SH-SY5Y (cell line): ENCODE data around the gene CDADC1.

Source experiments
- GATA2 ChIP-seq: IDR thresholded peaks from 2 replicates; pipeline ENCODE4 v1.6.1; 2011; ENCODE audit warnings: mild to moderate bottlenecking, low read depth, low read length
- GATA3 ChIP-seq: IDR thresholded peaks from 2 replicates; pipeline ENCODE4 v1.6.1; 2011; ENCODE audit warnings: low read depth, mild to moderate bottlenecking, low read length, moderate library complexity

DNA sequence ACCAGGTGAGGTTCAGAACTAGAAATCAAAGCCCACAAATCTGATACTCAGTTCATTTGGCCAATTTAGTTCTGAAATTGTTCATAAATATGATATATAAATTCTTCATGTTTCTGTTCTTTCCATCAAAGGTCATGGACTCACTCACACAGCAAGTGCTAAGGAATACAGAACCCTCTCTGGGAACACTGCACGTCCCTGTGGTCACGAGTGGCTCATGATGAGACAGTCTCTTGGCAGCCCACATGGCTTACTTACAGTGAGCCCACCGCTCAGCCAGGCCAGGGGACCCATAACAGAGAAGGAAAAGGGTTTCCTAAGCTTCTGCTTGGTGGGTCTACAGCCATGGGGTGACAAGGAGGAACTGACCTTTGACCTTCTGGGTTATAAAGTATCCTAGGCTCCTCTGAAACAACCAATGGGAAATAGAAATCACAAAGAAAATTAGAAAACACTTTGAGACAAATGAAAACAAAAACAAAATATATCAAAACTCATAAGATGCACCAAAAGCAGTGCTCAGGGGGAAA lies 67.4 kb downstream of the CDADC1 start:
- TF ChIP-seq GATA3, result no peak
- TF ChIP-seq GATA2, result no peak
